Mammary epithelial cell (primary cell): ENCODE measurements around the gene ASS1.

ENCODE experiments used
- CTCF ChIP-seq, 2 donors: IDR thresholded peaks in 1 of 2; conservative IDR thresholded peaks in 1 of 2; 2 replicates each; pipeline ENCODE4 v1.5.1; 2011 to 2012; ENCODE audit warnings: inconsistent platforms in 2 of 2, low read length in 2 of 2, mild to moderate bottlenecking in 2 of 2, control low read depth in 1 of 2, low read depth in 1 of 2; ENCODE audit not compliant: insufficient read depth in 1 of 2; ENCODE audit errors: extremely low read depth in 1 of 2
- EZH2 ChIP-seq: IDR thresholded peaks from 2 replicates; pipeline ENCODE4 v1.6.1; 2012; ENCODE audit warnings: low read length, inconsistent platforms, borderline replicate concordance

GRCh38 chr9:130549093-130549735, 104.5 kb downstream of the ASS1 start:
- TF ChIP-seq CTCF (conservative IDR thresholded peaks at IDR 0.05 in 1 of 2, IDR thresholded peaks at IDR 0.05 in 1 of 2; ENCODE audit: extremely low read depth in 1 of 2, insufficient read depth in 1 of 2, low read depth in 1 of 2, low read length in 2 of 2) (no peak), EZH2 (no peak)
